Immature natural killer cell (primary cell): ENCODE results near the gene MBNL2. TPM values are rescaled to one million over a fixed set of nuclear protein-coding genes. Genes with fewer than 3 reads are reported as not detected.

ENCODE experiments used
- DNase-seq, 3 donors: peaks; one replicate each; pipeline ENCODE4 v3.0.0; 2022; ENCODE audit warnings: mixed read lengths in 1 of 3
- H3K27ac Mint-ChIP-seq, 6 donors: one replicate each; pipeline ENCODE4 v1.8.0; 2020; ENCODE audit warnings: mixed read lengths in 6 of 6, mild to moderate bottlenecking in 5 of 6, inconsistent platforms in 4 of 6, moderate library complexity in 3 of 6
- H3K27me3 Mint-ChIP-seq, 3 donors: one replicate each; pipeline ENCODE4 v1.8.0; 2020 to 2021; ENCODE audit warnings: low read depth in 3 of 3, mild to moderate bottlenecking in 3 of 3, mixed read lengths in 3 of 3, moderate library complexity in 3 of 3, inconsistent platforms in 1 of 3
- H3K36me3 Mint-ChIP-seq, 3 donors: one replicate each; pipeline ENCODE4 v1.8.0; 2020; ENCODE audit warnings: mixed read lengths in 3 of 3, inconsistent platforms in 2 of 3, mild to moderate bottlenecking in 2 of 3
- H3K4me1 Mint-ChIP-seq, 2 donors: one replicate each; pipeline ENCODE4 v1.8.0; 2020; ENCODE audit warnings: inconsistent platforms in 2 of 2, mild to moderate bottlenecking in 2 of 2, mixed read lengths in 2 of 2, moderate library complexity in 1 of 2
- H3K4me3 Mint-ChIP-seq, 5 donors: one replicate each; pipeline ENCODE4 v1.8.0; 2020; ENCODE audit warnings: mild to moderate bottlenecking in 5 of 5, mixed read lengths in 5 of 5, inconsistent platforms in 3 of 5, moderate library complexity in 3 of 5
- H3K9me3 Mint-ChIP-seq, 6 donors: one replicate each; pipeline ENCODE4 v1.8.0; 2020; ENCODE audit warnings: mild to moderate bottlenecking in 6 of 6, mixed read lengths in 6 of 6, inconsistent platforms in 4 of 6, moderate library complexity in 3 of 6
- polyA plus RNA-seq, 3 donors: library from polyadenylated mRNA; unstranded; fragments of 300-500 nt; fragmentation: Illumina TruSeq; gene quantifications; one replicate each; pipeline ENCODE4 v1.2.3, GENCODE V29; 2021

Gene MBNL2
- polyA plus RNA-seq, 3 donors from 2014 or later = 11.7 to 19.4 (median 18.6) TPM

GRCh38 chr13:97333983-97334382 lies 111.8 kb downstream of the MBNL2 start:
- no peak overlapping the region for H3K4me3 Mint-ChIP-seq
- H3K27me3 Mint-ChIP-seq = peaks cover 0 to 2% (median 0%) of the 10 kb centered on the region in 3 donors
- H3K9me3 Mint-ChIP-seq = no peaks in the 10 kb centered on the region
- H3K4me1 Mint-ChIP-seq = peaks cover 7 to 25% of the 10 kb centered on the region in 2 donors
- H3K36me3 Mint-ChIP-seq = peaks cover 0 to 13% (median 4%) of the 10 kb centered on the region in 3 donors
- peak overlapping the region in 1 of 6 donors; percentile 15 for H3K27ac Mint-ChIP-seq
- no peak for DNase-seq

GRCh38 chr13:97334690-97335089 lies 112.6 kb downstream of the MBNL2 start:
- no peak for DNase-seq
- H3K4me3 Mint-ChIP-seq = no peak overlapping the region
- peaks cover 0 to under 1% (median 0%) of the 10 kb centered on the region in 3 donors for H3K27me3 Mint-ChIP-seq

DNA sequence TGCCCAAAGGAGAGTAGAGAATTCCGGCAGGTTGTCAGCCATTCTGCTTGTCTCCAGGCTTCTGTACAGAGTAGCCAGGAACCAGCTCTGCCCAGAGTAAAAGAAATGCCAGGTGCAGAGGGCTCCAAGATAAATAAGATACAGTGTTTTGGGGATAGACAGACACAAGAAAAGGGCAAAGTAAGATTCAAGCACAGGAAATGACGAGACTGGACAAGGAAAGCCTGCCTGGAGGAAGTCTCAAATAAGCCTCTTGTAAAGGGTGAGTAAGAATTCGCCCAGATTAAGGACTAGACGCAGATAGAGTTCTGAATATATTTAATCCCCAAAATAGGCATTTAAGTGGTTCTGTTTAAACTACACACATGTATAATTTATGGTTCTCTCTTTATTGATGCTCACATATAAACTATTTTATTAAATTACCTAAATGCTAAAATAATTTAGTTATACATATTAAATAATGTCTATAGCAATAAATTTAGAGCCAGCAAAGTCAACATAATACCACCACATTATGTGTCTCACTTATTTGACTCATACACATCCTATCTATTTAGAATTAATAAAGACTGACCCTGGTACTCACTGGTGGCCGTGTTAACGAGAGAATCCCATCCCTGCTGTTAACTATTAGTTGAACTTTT lies 113.5 kb downstream of the MBNL2 start:
- Mint-ChIP-seq H3K27me3 (no peaks in the 10 kb centered on the region), H3K36me3 (peaks cover 0 to 13% (median 4%) of the 10 kb centered on the region in 3 donors), H3K27ac (no peak overlapping the region), H3K4me3 (no peak overlapping the region), H3K9me3 (no peaks in the 10 kb centered on the region), H3K4me1 (peaks cover 11 to 25% of the 10 kb centered on the region in 2 donors)
- DNase-seq = no peak

More at GRCh38 chr13:97334690-97335089, 112.6 kb downstream of the MBNL2 start:
- Mint-ChIP-seq H3K36me3 (peaks cover 0 to 13% (median 4%) of the 10 kb centered on the region in 3 donors), H3K4me1 (peaks cover 8 to 22% of the 10 kb centered on the region in 2 donors), H3K9me3 (no peaks in the 10 kb centered on the region), H3K27ac (no peak overlapping the region)

GRCh38 chr13:97337985-97338499 lies 115.9 kb downstream of the MBNL2 start:
- Mint-ChIP-seq H3K4me3 (no peak overlapping the region), H3K27ac (no peak overlapping the region), H3K9me3 (no peaks in the 10 kb centered on the region), H3K4me1 (peaks cover 11 to 13% of the 10 kb centered on the region in 2 donors), H3K36me3 (peaks cover 0 to 13% (median 4%) of the 10 kb centered on the region in 3 donors), H3K27me3 (no peaks in the 10 kb centered on the region)
- DNase-seq = no peak

- Mint-ChIP-seq H3K9me3 (no peaks in the 10 kb centered on the region), H3K27me3 (no peaks in the 10 kb centered on the region), H3K36me3 (peaks cover 0 to 15% (median 6%) of the 10 kb centered on the region in 3 donors), H3K27ac (no peak overlapping the region), H3K4me1 (peaks cover 9 to 11% of the 10 kb centered on the region in 2 donors), H3K4me3 (no peak overlapping the region)
- DNase-seq = no peak
Observed at GRCh38 chr13:97338571-97338970, 116.4 kb downstream of the MBNL2 start.

GRCh38 chr13:97339019-97339987 lies 117.2 kb downstream of the MBNL2 start:
- Mint-ChIP-seq H3K36me3 (peaks cover 0 to 15% (median 6%) of the 10 kb centered on the region in 3 donors), H3K4me1 (peaks cover 9 to 11% of the 10 kb centered on the region in 2 donors), H3K9me3 (no peaks in the 10 kb centered on the region), H3K27ac (peak overlapping the region in 3 of 6 donors; percentile 42 to 72 (median 61)), H3K27me3 (no peaks in the 10 kb centered on the region), H3K4me3 (peak overlapping the region in 1 of 5 donors; percentile 12)
- peak in 1 of 3 donors; percentile 9 for DNase-seq

DNA sequence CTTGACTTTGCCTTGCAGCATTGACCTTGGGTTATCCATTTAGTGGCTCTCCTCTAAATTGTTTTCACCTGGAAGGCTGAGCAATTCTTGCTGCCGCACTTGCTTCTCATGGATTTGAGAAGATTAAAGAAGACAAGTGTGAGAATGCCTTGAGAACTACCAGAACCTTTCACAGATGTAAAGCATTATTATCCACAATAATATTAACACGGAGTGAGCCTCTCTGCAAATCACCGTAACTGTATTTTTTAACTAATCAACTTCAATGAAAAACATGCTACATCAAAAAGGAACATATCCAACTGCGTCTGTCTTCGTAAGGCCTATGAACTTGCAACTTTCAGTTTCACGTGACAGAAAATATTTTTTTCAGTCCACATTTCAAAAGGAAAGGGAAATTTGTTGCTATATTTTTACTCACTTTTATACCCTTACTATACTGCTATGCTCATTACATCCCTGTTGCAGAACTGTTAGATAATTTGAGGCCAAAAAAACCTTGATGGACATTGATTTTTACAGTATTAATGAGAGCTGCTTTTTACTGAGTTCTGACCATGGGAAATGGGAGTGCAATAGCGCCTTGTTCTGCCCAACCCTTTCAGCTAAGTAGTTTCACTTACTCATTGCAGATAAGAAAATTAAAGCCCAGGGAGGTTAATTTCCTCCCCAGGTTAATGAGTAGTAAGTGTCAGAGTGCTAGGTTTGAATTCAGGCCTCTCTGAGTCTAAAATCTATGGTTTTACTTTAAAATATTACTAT lies 118.0 kb downstream of the MBNL2 start:
- DNase-seq = no peak
- Mint-ChIP-seq H3K9me3 (no peaks in the 10 kb centered on the region), H3K27me3 (no peaks in the 10 kb centered on the region), H3K36me3 (peaks cover 0 to 13% (median 6%) of the 10 kb centered on the region in 3 donors), H3K4me1 (peaks cover 7 to 9% of the 10 kb centered on the region in 2 donors), H3K4me3 (peak overlapping the region in 2 of 5 donors; percentile 12 to 27), H3K27ac (peak overlapping the region in 5 of 6 donors; percentile 42 to 72 (median 61))

GRCh38 chr13:97341135-97341534 lies 119.0 kb downstream of the MBNL2 start:
- Mint-ChIP-seq H3K27me3 (no peaks in the 10 kb centered on the region), H3K4me1 (peaks cover 7 to 9% of the 10 kb centered on the region in 2 donors), H3K4me3 (no peak overlapping the region), H3K36me3 (peaks cover 2 to 14% (median 11%) of the 10 kb centered on the region in 3 donors), H3K9me3 (no peaks in the 10 kb centered on the region), H3K27ac (peak overlapping the region in 4 of 6 donors; percentile 18 to 57 (median 38))
- DNase-seq = no peak

DNA sequence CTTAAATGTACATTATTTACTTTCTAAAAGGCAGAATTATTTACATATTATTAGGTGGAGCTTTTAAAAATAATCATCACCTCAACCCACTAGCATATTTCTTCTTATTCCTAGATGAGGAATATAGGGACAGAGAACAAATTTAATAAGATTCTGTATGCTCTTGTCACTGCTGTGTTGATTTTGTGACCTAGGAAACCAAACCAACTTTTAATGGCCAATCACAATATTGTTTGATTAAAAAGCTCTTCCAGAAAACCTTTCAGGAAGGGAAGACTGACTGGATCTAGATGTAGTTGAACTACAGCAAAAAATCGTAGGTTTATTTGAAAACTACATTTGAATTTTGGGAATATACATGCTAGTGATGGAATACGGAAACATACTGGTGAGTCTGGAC lies 120.0 kb downstream of the MBNL2 start:
- Mint-ChIP-seq H3K36me3 (peaks cover 5 to 12% (median 10%) of the 10 kb centered on the region in 3 donors), H3K27ac (peak overlapping the region in 1 of 6 donors; percentile 15), H3K9me3 (no peaks in the 10 kb centered on the region), H3K4me3 (no peak overlapping the region), H3K27me3 (no peaks in the 10 kb centered on the region), H3K4me1 (peaks cover 7 to 9% of the 10 kb centered on the region in 2 donors)
- DNase-seq = no peak

GRCh38 chr13:97342936-97343335 lies 120.8 kb downstream of the MBNL2 start:
- H3K27ac Mint-ChIP-seq = peak overlapping the region in 1 of 6 donors; percentile 30
- H3K4me1 Mint-ChIP-seq = peaks cover 7 to 9% of the 10 kb centered on the region in 2 donors
- no peak overlapping the region for H3K4me3 Mint-ChIP-seq
- DNase-seq = no peak
- H3K27me3 Mint-ChIP-seq = no peaks in the 10 kb centered on the region
- peaks cover 5 to 18% (median 10%) of the 10 kb centered on the region in 3 donors for H3K36me3 Mint-ChIP-seq
- H3K9me3 Mint-ChIP-seq = no peaks in the 10 kb centered on the region

DNA sequence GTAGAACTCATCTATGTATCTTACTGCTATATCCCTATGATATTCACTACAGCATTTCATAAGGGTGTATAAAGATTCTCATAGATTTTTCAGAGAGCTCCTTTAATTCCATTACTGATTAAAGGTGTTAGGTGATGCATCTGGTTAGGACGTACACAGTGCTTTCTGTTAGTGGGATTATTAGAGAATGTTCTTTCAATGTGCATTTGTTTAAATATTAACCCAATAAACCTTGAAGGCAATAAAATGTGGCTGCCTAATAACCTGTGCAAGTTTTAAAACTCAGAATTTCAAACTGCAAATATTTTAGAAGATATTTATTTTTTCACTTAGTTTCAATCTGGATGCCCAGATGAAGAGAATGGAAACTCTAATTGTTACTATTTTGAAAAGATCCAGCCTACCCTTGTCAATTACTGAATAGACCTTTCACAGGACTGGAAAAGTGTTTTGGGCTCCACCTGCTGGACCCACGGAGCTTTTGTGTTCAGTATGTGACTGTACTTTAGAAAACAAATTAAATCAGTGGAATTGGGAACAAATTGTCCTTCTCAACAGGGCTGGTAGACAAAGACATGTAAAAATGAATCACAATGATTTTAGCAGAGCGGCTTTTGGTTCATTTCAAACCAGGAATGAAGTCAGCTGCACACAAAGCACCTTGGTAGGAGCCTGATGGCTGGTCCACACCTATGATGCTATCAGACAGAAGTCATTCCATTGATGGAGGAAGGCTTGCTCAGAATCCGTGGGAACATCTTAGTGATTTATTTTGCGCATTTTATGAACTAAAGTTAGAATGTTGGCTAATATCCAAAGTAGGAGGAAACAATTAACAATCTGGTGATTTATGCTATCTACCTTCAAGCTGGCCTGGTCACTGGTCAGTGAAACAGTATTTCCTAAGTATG lies 122.4 kb downstream of the MBNL2 start:
- DNase-seq = peak; percentile 7 to 36 (median 31)
- H3K4me3 Mint-ChIP-seq = no peak overlapping the region
- H3K36me3 Mint-ChIP-seq = peaks cover 12 to 27% (median 13%) of the 10 kb centered on the region in 3 donors
- H3K27me3 Mint-ChIP-seq = no peaks in the 10 kb centered on the region
- H3K9me3 Mint-ChIP-seq = no peaks in the 10 kb centered on the region
- H3K4me1 Mint-ChIP-seq = peaks cover 7 to 8% of the 10 kb centered on the region in 2 donors
- H3K27ac Mint-ChIP-seq = no peak overlapping the region

GRCh38 chr13:97346097-97346496 lies 124.0 kb downstream of the MBNL2 start:
- H3K36me3 Mint-ChIP-seq = peaks cover 14 to 42% (median 17%) of the 10 kb centered on the region in 3 donors
- no peak overlapping the region for H3K4me3 Mint-ChIP-seq
- no peaks in the 10 kb centered on the region for H3K4me1 Mint-ChIP-seq
- no peaks in the 10 kb centered on the region for H3K9me3 Mint-ChIP-seq
- H3K27ac Mint-ChIP-seq = peak overlapping the region in 1 of 6 donors; percentile 0
- no peak for DNase-seq
- H3K27me3 Mint-ChIP-seq = no peaks in the 10 kb centered on the region
